CD4-positive, alpha-beta T cell (primary cell): Measurements from ENCODE around the gene DNAH11. TPM values are rescaled to one million over a fixed set of nuclear protein-coding genes. Genes with fewer than 3 reads are reported as not detected.

Experiments
- ATAC-seq: fragments of 200-7000 bp; cut with Tn5 transposase; one replicate; pipeline ENCODE4 v1.10.0; 2022; ENCODE audit warnings: mild to moderate bottlenecking; ENCODE audit not compliant: poor library complexity
- CTCF ChIA-PET: fragments of 350-600 bp; sonication (Branson Sonifier 250); formaldehyde crosslinking; loops from one replicate; lab custom pipeline; 2021; ENCODE audit warnings: antibody characterized with exemption, inconsistent platforms; lab: Charles Lee
- POLR2A ChIA-PET: fragments of 350-600 bp; sonication (Branson Sonifier 250); formaldehyde crosslinking; loops from one replicate; lab custom pipeline; 2021; ENCODE audit warnings: antibody characterized with exemption, inconsistent platforms; lab: Charles Lee
- DNase-seq, 14 experiments: peaks; one replicate each; pipeline ENCODE4 v3.0.0-alpha.2; 2013 to 2020; ENCODE audit warnings: mixed read lengths in 2 of 14
- H3K27ac ChIP-seq, 2 donors: one replicate each; pipeline versions ENCODE4 v1.5.1 to v1.7.0; 2013; ENCODE audit warnings: low read length in 2 of 2, low read depth in 1 of 2, mild to moderate bottlenecking in 1 of 2
- H3K27me3 ChIP-seq, 2 experiments: 1 replicate in 1 of 2; 2 replicates in 1 of 2; pipeline versions ENCODE4 v1.6.1 to v1.7.0; 2013; ENCODE audit warnings: low read length in 2 of 2, control low read depth in 1 of 2, mild to moderate bottlenecking in 1 of 2, moderate library complexity in 1 of 2; ENCODE audit not compliant: insufficient read depth in 2 of 2, control insufficient read depth in 1 of 2
- H3K36me3 ChIP-seq: one replicate; pipeline ENCODE4 v1.6.1; 2013; ENCODE audit warnings: low read length, control low read depth; ENCODE audit not compliant: insufficient read depth
- H3K4me1 ChIP-seq: one replicate; pipeline ENCODE4 v1.6.1; 2013; ENCODE audit warnings: low read length, control low read depth; ENCODE audit not compliant: insufficient read depth
- H3K4me3 ChIP-seq: one replicate; pipeline ENCODE4 v1.5.1; 2013; ENCODE audit warnings: mild to moderate bottlenecking, low read length, moderate library complexity
- H3K9me3 ChIP-seq, 2 experiments: 1 replicate in 1 of 2; 2 replicates in 1 of 2; pipeline versions ENCODE4 v1.6.1 to v1.7.0; 2013; ENCODE audit warnings: low read length in 2 of 2, mild to moderate bottlenecking in 2 of 2, control low read depth in 1 of 2, moderate library complexity in 1 of 2; ENCODE audit not compliant: control insufficient read depth in 1 of 2, insufficient read depth in 1 of 2
- H3K27ac Mint-ChIP-seq: one replicate; pipeline ENCODE4 v1.8.0; 2020; ENCODE audit warnings: mixed read lengths
- H3K27me3 Mint-ChIP-seq: one replicate; pipeline ENCODE4 v1.8.0; 2021; ENCODE audit warnings: mixed read lengths
- H3K36me3 Mint-ChIP-seq: one replicate; pipeline ENCODE4 v1.8.0; 2021; ENCODE audit warnings: low read depth, mixed read lengths
- H3K4me1 Mint-ChIP-seq: one replicate; pipeline ENCODE4 v1.8.0; 2021; ENCODE audit warnings: low read depth, mixed read lengths
- H3K4me3 Mint-ChIP-seq: one replicate; pipeline ENCODE4 v1.8.0; 2020; ENCODE audit warnings: mild to moderate bottlenecking, mixed read lengths
- H3K9me3 Mint-ChIP-seq: one replicate; pipeline ENCODE4 v1.8.0; 2020; ENCODE audit warnings: mixed read lengths
- intact Hi-C, 2 experiments: fragments of 100-400 bp; cut with DNase I in 1 of 2; cut with micrococcal nuclease in 1 of 2; formaldehyde crosslinking; loops; one replicate each; pipeline versions ENCODE4 v1.15.1 to v1.9.0; 2023 to 2025; cut with DNase I, micrococcal nuclease
- total RNA-seq, 174 experiments: library from RNA in 2 of 174; stranded (reverse) in 2 of 174; gene quantifications; one replicate each; pipeline ENCODE4 v1.2.3 and lab custom pipeline; 2021 to 2026
- TF ChIP-seq, protein P1 (sequence below): fragments of 200-600 bp; IDR thresholded peaks from one replicate; pipeline ENCODE4 v1.8.0; 2022; ENCODE audit warnings: antibody characterized with exemption, mild to moderate bottlenecking

The DNAH11 gene
- total RNA-seq, 2 experiments from 2014 or later = 0.11 TPM; not detected in 1

DNA sequence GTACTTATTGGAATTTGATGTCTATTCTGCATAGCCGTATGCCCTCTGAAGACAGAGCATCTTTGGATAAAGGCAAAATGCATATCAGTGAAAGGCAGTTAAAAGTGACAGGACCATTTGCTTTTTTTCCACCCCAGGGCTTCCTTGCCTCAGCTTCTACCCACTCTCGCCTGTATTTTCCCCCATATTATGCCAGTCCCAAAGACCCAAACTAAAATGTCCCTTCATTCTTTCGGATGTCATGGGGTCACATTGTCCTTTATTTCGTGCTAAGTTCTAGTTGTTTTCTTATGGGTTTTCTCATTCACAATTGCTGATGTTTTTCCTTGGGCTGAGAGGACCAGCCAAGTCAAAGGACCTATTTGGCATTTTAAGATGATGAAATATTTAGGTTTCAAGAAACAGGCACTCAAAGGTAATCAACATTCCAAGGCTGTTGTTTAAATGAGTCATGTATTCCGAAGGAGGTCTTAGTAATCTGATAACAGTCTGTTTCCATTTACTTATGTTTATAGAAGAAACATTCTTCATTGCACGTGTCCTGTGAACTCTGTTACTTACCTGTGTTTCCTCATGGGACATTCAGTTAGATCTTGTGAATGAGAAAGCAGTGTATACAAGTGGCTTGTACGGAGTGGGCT is 74.1 kb downstream of the DNAH11 start:
- ATAC-seq = no peak

GRCh38 chr7:21617513-21617912 is 74.7 kb downstream of the DNAH11 start:
- TF ChIP-seq, protein P1, sequence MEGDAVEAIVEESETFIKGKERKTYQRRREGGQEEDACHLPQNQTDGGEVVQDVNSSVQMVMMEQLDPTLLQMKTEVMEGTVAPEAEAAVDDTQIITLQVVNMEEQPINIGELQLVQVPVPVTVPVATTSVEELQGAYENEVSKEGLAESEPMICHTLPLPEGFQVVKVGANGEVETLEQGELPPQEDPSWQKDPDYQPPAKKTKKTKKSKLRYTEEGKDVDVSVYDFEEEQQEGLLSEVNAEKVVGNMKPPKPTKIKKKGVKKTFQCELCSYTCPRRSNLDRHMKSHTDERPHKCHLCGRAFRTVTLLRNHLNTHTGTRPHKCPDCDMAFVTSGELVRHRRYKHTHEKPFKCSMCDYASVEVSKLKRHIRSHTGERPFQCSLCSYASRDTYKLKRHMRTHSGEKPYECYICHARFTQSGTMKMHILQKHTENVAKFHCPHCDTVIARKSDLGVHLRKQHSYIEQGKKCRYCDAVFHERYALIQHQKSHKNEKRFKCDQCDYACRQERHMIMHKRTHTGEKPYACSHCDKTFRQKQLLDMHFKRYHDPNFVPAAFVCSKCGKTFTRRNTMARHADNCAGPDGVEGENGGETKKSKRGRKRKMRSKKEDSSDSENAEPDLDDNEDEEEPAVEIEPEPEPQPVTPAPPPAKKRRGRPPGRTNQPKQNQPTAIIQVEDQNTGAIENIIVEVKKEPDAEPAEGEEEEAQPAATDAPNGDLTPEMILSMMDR = no peak
- Mint-ChIP-seq H3K9me3 (no peaks in the 10 kb centered on the region), H3K27me3 (peaks cover 12% of the 10 kb centered on the region), H3K36me3 (no peaks in the 10 kb centered on the region), H3K27ac (no peak overlapping the region), H3K4me3 (no peak overlapping the region), H3K4me1 (no peaks in the 10 kb centered on the region)
- ChIA-PET CTCF (no interaction called here), POLR2A (no interaction called here)
- Histone ChIP-seq H3K27me3 (peaks cover 0 to 4% of the 10 kb centered on the region in 2 experiments), H3K4me3 (no peak overlapping the region), H3K36me3 (no peaks in the 10 kb centered on the region), H3K9me3 (no peaks in the 10 kb centered on the region), H3K27ac (no peak overlapping the region), H3K4me1 (no peaks in the 10 kb centered on the region)
- ATAC-seq = no peak
- DNase-seq = no peak
- intact Hi-C loops = no loop called here

More for the DNA sequence above, 74.1 kb downstream of the DNAH11 start:
- CTCF ChIA-PET = no interaction called here
- intact Hi-C loops = no loop called here
- Histone ChIP-seq H3K4me3 (no peak overlapping the region), H3K4me1 (no peaks in the 10 kb centered on the region), H3K27ac (no peak overlapping the region), H3K27me3 (peaks cover 0 to 4% of the 10 kb centered on the region in 2 experiments), H3K9me3 (no peaks in the 10 kb centered on the region), H3K36me3 (no peaks in the 10 kb centered on the region)
- H3K4me1 Mint-ChIP-seq = no peaks in the 10 kb centered on the region
- TF ChIP-seq, protein P1 = no peak
- POLR2A ChIA-PET = no interaction called here
- H3K9me3 Mint-ChIP-seq = no peaks in the 10 kb centered on the region
- H3K4me3 Mint-ChIP-seq = no peak overlapping the region
- no peaks in the 10 kb centered on the region for H3K36me3 Mint-ChIP-seq
- no peak overlapping the region for H3K27ac Mint-ChIP-seq
- H3K27me3 Mint-ChIP-seq = peaks cover 12% of the 10 kb centered on the region
- DNase-seq = no peak

- Mint-ChIP-seq H3K4me1 (no peaks in the 10 kb centered on the region), H3K4me3 (no peak overlapping the region), H3K27ac (no peak overlapping the region)
Measured at GRCh38 chr7:21617916-21618390, 75.1 kb downstream of the DNAH11 start.

More at GRCh38 chr7:21617916-21618390, 75.1 kb downstream of the DNAH11 start:
- Histone ChIP-seq H3K27ac (no peak overlapping the region), H3K9me3 (no peaks in the 10 kb centered on the region), H3K36me3 (no peaks in the 10 kb centered on the region), H3K4me3 (no peak overlapping the region), H3K27me3 (peaks cover 0 to 4% of the 10 kb centered on the region in 2 experiments), H3K4me1 (no peaks in the 10 kb centered on the region)
- no peaks in the 10 kb centered on the region for H3K36me3 Mint-ChIP-seq
- intact Hi-C loops = no loop called here
- CTCF ChIA-PET = no interaction called here
- no peaks in the 10 kb centered on the region for H3K9me3 Mint-ChIP-seq
- H3K27me3 Mint-ChIP-seq = peaks cover 12% of the 10 kb centered on the region
- POLR2A ChIA-PET = no interaction called here
- TF ChIP-seq, protein P1 = no peak
- DNase-seq (no peak), ATAC-seq (no peak)
